Adrenal gland (tissue), 12 donors: ENCODE measurements around the gene PKNOX2. TPM values are rescaled to one million over a fixed set of nuclear protein-coding genes. Genes with fewer than 3 reads are reported as not detected.

Source experiments
- DNase-seq, 7 donors: peaks; one replicate each; pipeline ENCODE4 v3.0.0-alpha.2; 2019 to 2020
- H3K27ac ChIP-seq, 5 donors: fragments of 200-600 bp; sonication (generic) in 4 of 5; 1 replicate in 3 of 5; 2 replicates in 2 of 5; pipeline versions ENCODE4 v1.5.1 to v1.8.0; 2016 to 2020; ENCODE audit warnings: mild to moderate bottlenecking in 1 of 5
- H3K27me3 ChIP-seq: fragments of 200-600 bp; 2 replicates; pipeline ENCODE4 v1.8.0; 2021
- H3K36me3 ChIP-seq, 2 donors: fragments of 200-600 bp; replicated peaks in 1 of 2; 1 replicate in 1 of 2; 2 replicates in 1 of 2; pipeline versions ENCODE4 v1.5.1 to v1.8.0; 2018 to 2022
- H3K4me1 ChIP-seq, 2 donors: fragments of 200-600 bp; replicated peaks in 1 of 2; 1 replicate in 1 of 2; 2 replicates in 1 of 2; pipeline versions ENCODE4 v1.5.1 to v1.8.0; 2018 to 2021
- H3K4me3 ChIP-seq, 4 donors: fragments of 200-600 bp; sonication (generic) in 3 of 4; one replicate each; pipeline ENCODE4 v1.5.1; 2016 to 2018
- H3K9me3 ChIP-seq, 3 donors: fragments of 200-600 bp; sonication (generic) in 1 of 3; replicated peaks in 1 of 3; 1 replicate in 2 of 3; 2 replicates in 1 of 3; pipeline versions ENCODE4 v1.5.1 to v1.8.0; 2016 to 2021
- POLR2A ChIP-seq, 2 donors: fragments of 450-650 bp; IDR thresholded peaks; one replicate each; pipeline ENCODE4 v1.6.1; 2017; ENCODE audit warnings: antibody characterized with exemption in 2 of 2, mild to moderate bottlenecking in 2 of 2, moderate library complexity in 1 of 2
- WGBS, 4 donors: extraction: QIAGEN DNeasy Blood & Tissue Kit in 2 of 4; methylation state at CpG; one replicate each; pipeline versions ENCODE4 v1.1.5 to v1.1.7; 2013 to 2017; 5-methylcytosine and 5-hydroxymethylcytosine counted together
- intact Hi-C, 2 donors: fragments of 100-400 bp; cut with DNase I; formaldehyde crosslinking; loops; one replicate each; pipeline versions ENCODE4 v1.14.1 to v1.15.0; 2022 to 2023
- polyA plus RNA-seq, 3 donors: library from polyadenylated mRNA; stranded (reverse); fragments of 200-250 nt in 2 of 3; fragments of 350-450 nt in 1 of 3; fragmentation: Illumina TruSeq in 1 of 3; extraction: RNeasy Lipid Tissue Mini Kit (QIAGEN cat#74804) in 1 of 3; gene quantifications; one replicate each; pipeline ENCODE4 v1.2.3, GENCODE V29; 2013 to 2014
- total RNA-seq, 9 donors: library from RNA; depleted of rRNA in 4 of 9; stranded (reverse); fragments of >200 nt in 4 of 9; fragments of 120-200 nt in 1 of 9; fragmentation: NEBNext Ultra II Directional in 1 of 9; extraction: Animal tissue kit (Norgen Biotek cat#: 25700) in 1 of 9; gene quantifications; one replicate each; pipeline versions ENCODE4 v1.1.0 to v1.2.4, GENCODE V29; 2013 to 2023
- TF ChIP-seq, protein P1 (sequence below), 6 experiments: fragments of 450-650 bp in 4 of 6; fragments of 200-600 bp in 2 of 6; sonication (generic) in 1 of 6; IDR thresholded peaks; 1 replicate in 5 of 6; 2 replicates in 1 of 6; pipeline versions ENCODE4 v1.5.1 to v1.8.0; 2016 to 2021; ENCODE audit warnings: antibody characterized with exemption in 6 of 6, mild to moderate bottlenecking in 2 of 6, moderate library complexity in 1 of 6
- donor health status: healthy with polysubstance abuse.
- donor health status: Bipolar disorder and iron deficiency.
- donor health status: DM: yes; HTN: yes; CAD: no.
- donor health status: DM: no; HTN: no; CAD: no.
- donor health status: DM: no; HTN: no; CAD: no.
- donor health status: DM: yes; HTN: yes; CAD: no.

PKNOX2 gene
- total and polyA plus RNA-seq, 12 donors = 1.2 to 34.7 (median 3.1) TPM

GRCh38 chr11:125233736-125234275, 69.3 kb downstream of the PKNOX2 start:
- WGBS, 4 donors = 56 to 63% (median 57%) methylated on average over 8 of the region's 8 CpGs
- H3K27ac ChIP-seq = no peak overlapping the region
- intact Hi-C loops = no loop called here

GRCh38 chr11:125235071-125235471, 70.5 kb downstream of the PKNOX2 start:
- TF ChIP-seq, protein P1, sequence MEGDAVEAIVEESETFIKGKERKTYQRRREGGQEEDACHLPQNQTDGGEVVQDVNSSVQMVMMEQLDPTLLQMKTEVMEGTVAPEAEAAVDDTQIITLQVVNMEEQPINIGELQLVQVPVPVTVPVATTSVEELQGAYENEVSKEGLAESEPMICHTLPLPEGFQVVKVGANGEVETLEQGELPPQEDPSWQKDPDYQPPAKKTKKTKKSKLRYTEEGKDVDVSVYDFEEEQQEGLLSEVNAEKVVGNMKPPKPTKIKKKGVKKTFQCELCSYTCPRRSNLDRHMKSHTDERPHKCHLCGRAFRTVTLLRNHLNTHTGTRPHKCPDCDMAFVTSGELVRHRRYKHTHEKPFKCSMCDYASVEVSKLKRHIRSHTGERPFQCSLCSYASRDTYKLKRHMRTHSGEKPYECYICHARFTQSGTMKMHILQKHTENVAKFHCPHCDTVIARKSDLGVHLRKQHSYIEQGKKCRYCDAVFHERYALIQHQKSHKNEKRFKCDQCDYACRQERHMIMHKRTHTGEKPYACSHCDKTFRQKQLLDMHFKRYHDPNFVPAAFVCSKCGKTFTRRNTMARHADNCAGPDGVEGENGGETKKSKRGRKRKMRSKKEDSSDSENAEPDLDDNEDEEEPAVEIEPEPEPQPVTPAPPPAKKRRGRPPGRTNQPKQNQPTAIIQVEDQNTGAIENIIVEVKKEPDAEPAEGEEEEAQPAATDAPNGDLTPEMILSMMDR (IDR thresholded peaks at IDR 0.05) = no peak
- TF ChIP-seq POLR2A (IDR thresholded peaks at IDR 0.05) = no peak
- intact Hi-C loops = no loop called here
- H3K27ac ChIP-seq = no peak overlapping the region
- no peak overlapping the region for H3K4me3 ChIP-seq
- no peaks in the 10 kb centered on the region for H3K27me3 ChIP-seq
- DNase-seq = no peak
- no peaks in the 10 kb centered on the region for H3K36me3 ChIP-seq
- H3K9me3 ChIP-seq = no peaks in the 10 kb centered on the region
- H3K4me1 ChIP-seq = no peaks in the 10 kb centered on the region
- WGBS, 4 donors = 70 to 82% (median 77%) methylated on average over 5 of the region's 5 CpGs

More at GRCh38 chr11:125233736-125234275, 69.3 kb downstream of the PKNOX2 start:
- no peaks in the 10 kb centered on the region for H3K9me3 ChIP-seq
- no peak for DNase-seq
- H3K27me3 ChIP-seq = no peaks in the 10 kb centered on the region
- no peaks in the 10 kb centered on the region for H3K36me3 ChIP-seq
- H3K4me1 ChIP-seq = no peaks in the 10 kb centered on the region
- H3K4me3 ChIP-seq = no peak overlapping the region
- TF ChIP-seq POLR2A (IDR thresholded peaks at IDR 0.05) = no peak
- TF ChIP-seq, protein P1 (IDR thresholded peaks at IDR 0.05) = no peak

GRCh38 chr11:125236072-125236825, 71.7 kb downstream of the PKNOX2 start:
- intact Hi-C loops = no loop called here
- no peak for TF ChIP-seq POLR2A (IDR thresholded peaks at IDR 0.05)
- TF ChIP-seq, protein P1 (IDR thresholded peaks at IDR 0.05) = no peak
- Histone ChIP-seq H3K4me1 (no peaks in the 10 kb centered on the region), H3K4me3 (no peak overlapping the region), H3K9me3 (no peaks in the 10 kb centered on the region), H3K27ac (no peak overlapping the region), H3K27me3 (no peaks in the 10 kb centered on the region), H3K36me3 (no peaks in the 10 kb centered on the region)
- DNase-seq = no peak
- 68 to 82% (median 70%) methylated on average over 22 to 24 of the region's 24 CpGs for WGBS, 4 donors

DNA sequence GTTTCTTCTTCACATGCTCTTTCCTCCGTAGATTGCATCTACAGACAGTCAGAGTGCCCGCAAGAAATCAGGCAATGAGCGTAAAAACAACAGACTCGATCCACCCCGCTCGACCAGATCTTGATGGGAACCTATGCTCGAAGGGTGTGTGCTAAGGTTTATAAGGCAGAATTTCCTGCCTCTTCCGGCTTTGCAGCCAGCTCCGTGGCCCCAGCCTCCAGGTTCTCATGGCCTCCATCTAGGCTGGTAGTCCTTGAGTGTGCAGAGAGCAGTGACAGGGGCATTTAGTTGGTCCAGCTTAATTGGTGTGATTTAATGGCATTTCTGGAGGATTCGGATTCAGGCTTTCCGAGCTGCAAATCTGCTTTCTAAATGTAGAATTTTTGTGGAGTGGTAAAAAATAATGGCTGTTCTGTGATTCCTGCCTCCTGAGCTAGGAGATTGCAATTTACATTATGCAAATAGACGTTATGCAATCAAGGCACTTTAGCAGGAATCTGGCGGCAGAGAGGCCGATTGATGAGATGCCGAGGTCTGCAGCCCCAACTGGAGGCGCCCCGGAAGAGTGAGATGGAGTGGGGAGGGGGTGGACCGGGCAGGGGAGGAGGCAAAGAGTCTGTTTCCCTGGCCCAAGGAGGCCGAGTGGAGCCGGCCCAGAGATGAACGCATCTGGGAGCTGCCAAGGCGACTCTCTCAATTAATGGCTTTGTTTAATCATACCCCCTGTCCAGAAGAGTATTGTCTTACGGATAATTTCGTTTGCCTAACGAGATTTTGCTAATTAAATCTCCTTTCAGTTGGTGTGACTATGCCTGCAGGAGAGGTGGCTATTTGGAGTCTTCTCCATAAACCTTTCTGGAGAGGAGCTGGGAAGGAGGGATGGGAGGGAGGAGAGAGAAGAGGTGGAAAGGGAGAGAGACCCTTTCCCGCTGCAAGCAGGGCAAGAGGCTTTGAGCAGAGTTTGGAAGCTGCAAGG, 75.3 kb downstream of the PKNOX2 start:
- Histone ChIP-seq H3K9me3 (no peaks in the 10 kb centered on the region), H3K27ac (no peak overlapping the region), H3K4me3 (no peak overlapping the region), H3K4me1 (no peaks in the 10 kb centered on the region), H3K27me3 (no peaks in the 10 kb centered on the region), H3K36me3 (no peaks in the 10 kb centered on the region)
- intact Hi-C loops = no loop called here
- WGBS, 4 donors = 69 to 77% (median 74%) methylated on average over 26 of the region's 26 CpGs
- TF ChIP-seq, protein P1 (IDR thresholded peaks at IDR 0.05) = no peak
- no peak for TF ChIP-seq POLR2A (IDR thresholded peaks at IDR 0.05)
- no peak for DNase-seq
